ENCODE measurements around the gene ATRAID.

Gene ATRAID

GRCh38 chr2:27222407-27222806 lies 10.6 kb downstream of the ATRAID start:
- no peaks in the 10 kb centered on the region for H3K27me3 ChIP-seq (ENCODE audit: insufficient read depth, poor library complexity, severe bottlenecking)
- no peak for DNase-seq (ENCODE audit: low read depth in 1 of 2, low spot score in 1 of 2)
- H3K27ac ChIP-seq (replicated peaks), result no peak overlapping the region
- H3K4me3 ChIP-seq (replicated peaks; ENCODE audit: insufficient read depth, low read length), result no peak overlapping the region
- TF ChIP-seq SPI1 (IDR thresholded peaks at IDR 0.05; ENCODE audit: borderline replicate concordance, low read depth), result no peak
- TF ChIP-seq CTCF (IDR thresholded peaks at IDR 0.05; ENCODE audit: insufficient read depth, low read length), result no peak
- no peak for TF ChIP-seq GABPA (IDR thresholded peaks at IDR 0.05; ENCODE audit: low read depth)
- TF ChIP-seq REST (IDR thresholded peaks at IDR 0.05; ENCODE audit: insufficient replicate concordance, low read depth), result no peak
- TF ChIP-seq POLR2AphosphoS5 (IDR thresholded peaks at IDR 0.05; ENCODE audit: low read depth), result no peak

GRCh38 chr2:27223416-27223815 lies 11.6 kb downstream of the ATRAID start:
- Histone ChIP-seq H3K4me3 (replicated peaks; ENCODE audit: insufficient read depth, low read length) (no peak overlapping the region), H3K27ac (replicated peaks) (no peak overlapping the region), H3K27me3 (ENCODE audit: insufficient read depth, poor library complexity, severe bottlenecking) (no peaks in the 10 kb centered on the region)
- DNase-seq (ENCODE audit: low read depth in 1 of 2, low spot score in 1 of 2), result no peak
- TF ChIP-seq GABPA (IDR thresholded peaks at IDR 0.05; ENCODE audit: low read depth) (no peak), SPI1 (IDR thresholded peaks at IDR 0.05; ENCODE audit: borderline replicate concordance, low read depth) (no peak), POLR2AphosphoS5 (IDR thresholded peaks at IDR 0.05; ENCODE audit: low read depth) (no peak), REST (IDR thresholded peaks at IDR 0.05; ENCODE audit: insufficient replicate concordance, low read depth) (no peak), CTCF (IDR thresholded peaks at IDR 0.05; ENCODE audit: insufficient read depth, low read length) (no peak)

DNA sequence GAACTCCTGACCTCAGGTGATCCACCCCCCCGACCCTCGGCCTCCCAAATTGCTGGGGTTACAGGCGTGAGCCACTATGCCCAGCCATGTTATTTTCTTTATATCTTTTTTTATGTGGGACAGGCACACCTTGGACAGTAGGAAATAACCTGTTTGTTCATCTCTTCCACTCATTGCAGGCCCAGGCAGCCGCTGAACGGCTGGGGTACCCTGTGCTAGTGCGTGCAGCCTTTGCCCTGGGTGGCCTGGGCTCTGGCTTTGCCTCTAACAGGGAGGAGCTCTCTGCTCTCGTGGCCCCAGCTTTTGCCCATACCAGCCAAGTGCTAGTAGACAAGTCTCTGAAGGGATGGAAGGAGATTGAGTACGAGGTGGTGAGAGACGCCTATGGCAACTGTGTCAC lies 13.7 kb downstream of the ATRAID start:
- H3K4me3 ChIP-seq (replicated peaks; ENCODE audit: insufficient read depth, low read length), result no peak overlapping the region
- H3K27me3 ChIP-seq (ENCODE audit: insufficient read depth, poor library complexity, severe bottlenecking), result no peaks in the 10 kb centered on the region
- TF ChIP-seq REST (IDR thresholded peaks at IDR 0.05; ENCODE audit: insufficient replicate concordance, low read depth) (no peak), GABPA (IDR thresholded peaks at IDR 0.05; ENCODE audit: low read depth) (no peak), SPI1 (IDR thresholded peaks at IDR 0.05; ENCODE audit: borderline replicate concordance, low read depth) (no peak), CTCF (IDR thresholded peaks at IDR 0.05; ENCODE audit: insufficient read depth, low read length) (no peak), POLR2AphosphoS5 (IDR thresholded peaks at IDR 0.05; ENCODE audit: low read depth) (no peak)
- DNase-seq (ENCODE audit: low read depth in 1 of 2, low spot score in 1 of 2), result no peak
- H3K27ac ChIP-seq (replicated peaks), result no peak overlapping the region
